ENCODE measurements around the gene XAB2. TPM values are rescaled to one million over a fixed set of nuclear protein-coding genes. Genes with fewer than 3 reads are reported as not detected.
"Not testable (repeated sequence)": the region's sequence is repeated elsewhere in the genome, so short reads cannot be mapped to it uniquely, and the experiment has no call there.

XAB2 gene
- total RNA-seq, 1 donor from 2014 or later = 43.9 TPM

DNA sequence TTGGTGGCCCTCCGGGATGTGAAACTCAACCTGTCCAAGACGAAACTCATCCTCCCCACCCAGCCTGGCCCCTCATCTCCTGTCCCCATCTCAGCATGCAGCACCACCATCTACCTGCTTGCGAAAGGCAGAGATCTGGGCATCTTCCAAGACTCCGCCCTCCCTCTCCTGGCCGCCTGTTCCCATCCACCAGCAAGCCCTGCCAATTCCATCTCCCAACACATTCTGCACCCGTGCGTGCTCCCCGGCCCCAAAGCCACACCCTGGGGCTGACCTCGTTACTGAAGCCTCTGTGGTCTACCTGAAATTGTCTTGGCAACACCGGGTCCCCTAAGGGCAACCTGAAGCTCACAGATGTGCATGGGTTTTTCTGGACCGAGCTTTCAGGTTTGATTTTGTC is 46.9 kb downstream of the XAB2 start:
- Mint-ChIP-seq H3K9me3 (no peaks in the 10 kb centered on the region), H3K4me3 (no peak overlapping the region), H3K27ac (no peak overlapping the region), H3K27me3 (ENCODE audit: low read depth) (peaks cover 51% of the 10 kb centered on the region), H3K36me3 (no peaks in the 10 kb centered on the region), H3K4me1 (no peaks in the 10 kb centered on the region)
- DNase-seq (ENCODE audit: low spot score in 2 of 2, unreplicated experiment in 2 of 2) = no peak
- TF ChIP-seq, protein P1, sequence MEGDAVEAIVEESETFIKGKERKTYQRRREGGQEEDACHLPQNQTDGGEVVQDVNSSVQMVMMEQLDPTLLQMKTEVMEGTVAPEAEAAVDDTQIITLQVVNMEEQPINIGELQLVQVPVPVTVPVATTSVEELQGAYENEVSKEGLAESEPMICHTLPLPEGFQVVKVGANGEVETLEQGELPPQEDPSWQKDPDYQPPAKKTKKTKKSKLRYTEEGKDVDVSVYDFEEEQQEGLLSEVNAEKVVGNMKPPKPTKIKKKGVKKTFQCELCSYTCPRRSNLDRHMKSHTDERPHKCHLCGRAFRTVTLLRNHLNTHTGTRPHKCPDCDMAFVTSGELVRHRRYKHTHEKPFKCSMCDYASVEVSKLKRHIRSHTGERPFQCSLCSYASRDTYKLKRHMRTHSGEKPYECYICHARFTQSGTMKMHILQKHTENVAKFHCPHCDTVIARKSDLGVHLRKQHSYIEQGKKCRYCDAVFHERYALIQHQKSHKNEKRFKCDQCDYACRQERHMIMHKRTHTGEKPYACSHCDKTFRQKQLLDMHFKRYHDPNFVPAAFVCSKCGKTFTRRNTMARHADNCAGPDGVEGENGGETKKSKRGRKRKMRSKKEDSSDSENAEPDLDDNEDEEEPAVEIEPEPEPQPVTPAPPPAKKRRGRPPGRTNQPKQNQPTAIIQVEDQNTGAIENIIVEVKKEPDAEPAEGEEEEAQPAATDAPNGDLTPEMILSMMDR (IDR thresholded peaks at IDR 0.05; ENCODE audit: unreplicated experiment) = no peak

DNA sequence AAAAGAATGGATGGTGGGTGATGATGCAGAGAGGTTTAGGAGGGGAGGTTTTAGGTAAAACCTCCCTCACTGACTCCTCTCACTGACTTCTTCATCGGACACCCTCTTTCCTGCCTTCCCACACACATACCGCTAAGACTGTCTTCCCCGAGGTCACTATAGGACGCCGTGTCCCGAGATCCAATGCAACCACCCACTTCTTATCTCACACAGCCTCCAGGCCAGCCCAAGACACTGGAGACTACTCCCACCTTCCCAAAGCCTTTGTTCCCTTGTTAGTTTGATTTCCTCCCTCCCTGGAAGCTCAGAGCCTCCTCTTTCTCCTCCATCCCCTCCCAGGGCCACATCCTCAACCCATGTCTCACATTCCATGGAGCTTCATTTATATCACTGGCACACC is 50.2 kb downstream of the XAB2 start:
- Mint-ChIP-seq H3K9me3 (no peaks in the 10 kb centered on the region), H3K27me3 (ENCODE audit: low read depth) (peaks cover 58% of the 10 kb centered on the region), H3K4me1 (no peaks in the 10 kb centered on the region), H3K4me3 (no peak overlapping the region), H3K27ac (no peak overlapping the region), H3K36me3 (no peaks in the 10 kb centered on the region)
- TF ChIP-seq, protein P1 (IDR thresholded peaks at IDR 0.05; ENCODE audit: unreplicated experiment) = no peak
- no peak for DNase-seq (ENCODE audit: low spot score in 2 of 2, unreplicated experiment in 2 of 2)

DNA sequence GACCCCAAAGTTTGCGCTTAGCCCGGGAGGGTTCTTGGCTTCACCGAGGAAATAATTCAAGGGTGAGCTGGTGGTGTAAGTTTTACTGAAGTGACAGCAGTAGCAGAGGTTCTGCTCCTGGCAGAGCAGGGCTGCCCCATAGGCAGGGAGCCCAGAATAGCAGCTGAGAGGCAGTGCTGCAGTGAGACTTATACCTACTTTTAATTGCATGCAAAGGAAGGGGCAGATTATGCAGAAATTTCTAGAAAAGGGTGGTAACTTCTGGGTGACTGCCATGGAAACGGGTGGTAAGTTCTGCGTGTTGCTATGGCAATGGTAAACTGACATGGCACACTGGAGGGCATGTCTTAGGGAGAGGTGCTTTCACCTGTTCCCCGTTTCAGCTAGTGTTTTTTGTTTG is 51.2 kb downstream of the XAB2 start:
- Mint-ChIP-seq H3K9me3 (no peaks in the 10 kb centered on the region), H3K4me1 (no peaks in the 10 kb centered on the region), H3K4me3 (no peak overlapping the region), H3K36me3 (no peaks in the 10 kb centered on the region), H3K27me3 (ENCODE audit: low read depth) (peaks cover 60% of the 10 kb centered on the region), H3K27ac (no peak overlapping the region)
- TF ChIP-seq, protein P1 (IDR thresholded peaks at IDR 0.05; ENCODE audit: unreplicated experiment) = no peak
- DNase-seq (ENCODE audit: low spot score in 2 of 2, unreplicated experiment in 2 of 2) = no peak

DNA sequence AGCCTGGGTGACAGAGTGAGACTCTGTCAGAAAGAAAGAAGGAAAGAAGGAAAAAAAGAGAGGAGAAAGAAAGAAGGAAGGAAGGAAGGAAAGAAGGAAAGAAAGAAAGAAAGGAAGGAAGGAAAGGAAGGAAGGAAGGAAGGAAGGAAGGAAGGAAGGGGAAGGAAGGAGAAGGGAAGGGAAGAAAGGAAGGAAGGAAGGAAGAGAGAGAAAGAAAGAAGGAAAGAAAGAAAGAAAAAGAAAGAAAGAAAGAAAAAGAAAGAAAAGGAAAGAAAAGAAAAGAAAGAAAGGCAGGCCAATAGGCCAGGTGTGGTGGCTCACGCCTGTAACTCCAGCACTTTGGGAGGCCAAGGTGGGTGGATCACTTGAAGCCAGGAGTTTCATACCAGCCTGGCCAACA is 51.9 kb downstream of the XAB2 start:
- H3K27me3 Mint-ChIP-seq (ENCODE audit: low read depth) = peaks cover 56% of the 10 kb centered on the region
- DNase-seq (ENCODE audit: low spot score in 2 of 2, unreplicated experiment in 2 of 2); H3K9me3 Mint-ChIP-seq; H3K36me3 Mint-ChIP-seq; H3K4me3 Mint-ChIP-seq; H3K4me1 Mint-ChIP-seq; H3K27ac Mint-ChIP-seq: not testable (repeated sequence)

DNA sequence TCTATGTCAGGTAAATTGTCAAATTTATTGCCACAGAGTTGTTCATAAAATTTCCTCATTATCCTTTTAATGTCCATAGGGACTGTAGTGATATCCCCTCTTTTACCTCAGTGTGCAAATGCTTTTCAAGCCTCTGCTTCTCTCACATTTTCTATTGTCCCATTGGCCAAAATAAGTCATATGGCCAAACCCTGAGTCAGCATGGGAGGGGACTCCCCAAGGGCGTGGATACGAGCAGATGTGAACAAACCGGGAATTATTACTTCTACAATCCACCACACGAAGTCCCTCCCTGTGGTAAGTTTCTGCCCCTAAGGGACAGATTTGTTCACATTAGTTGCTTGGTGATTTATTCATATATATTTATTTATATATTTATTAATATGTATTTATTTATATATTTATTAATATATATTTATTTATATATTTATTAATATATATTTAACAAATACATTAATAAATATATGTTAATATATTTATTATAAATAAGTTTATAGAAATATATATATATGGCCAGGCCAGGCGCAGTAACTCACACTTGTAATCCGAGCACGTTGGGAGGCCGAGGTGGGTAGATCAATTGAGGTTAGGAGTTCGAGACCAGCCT is 53.8 kb downstream of the XAB2 start:
- Mint-ChIP-seq H3K27ac (no peak overlapping the region), H3K4me3 (no peak overlapping the region), H3K9me3 (no peaks in the 10 kb centered on the region), H3K4me1 (no peaks in the 10 kb centered on the region), H3K36me3 (no peaks in the 10 kb centered on the region), H3K27me3 (ENCODE audit: low read depth) (peaks cover 44% of the 10 kb centered on the region)
- no peak for DNase-seq (ENCODE audit: low spot score in 2 of 2, unreplicated experiment in 2 of 2)
- TF ChIP-seq, protein P1 (IDR thresholded peaks at IDR 0.05; ENCODE audit: unreplicated experiment) = no peak

DNA sequence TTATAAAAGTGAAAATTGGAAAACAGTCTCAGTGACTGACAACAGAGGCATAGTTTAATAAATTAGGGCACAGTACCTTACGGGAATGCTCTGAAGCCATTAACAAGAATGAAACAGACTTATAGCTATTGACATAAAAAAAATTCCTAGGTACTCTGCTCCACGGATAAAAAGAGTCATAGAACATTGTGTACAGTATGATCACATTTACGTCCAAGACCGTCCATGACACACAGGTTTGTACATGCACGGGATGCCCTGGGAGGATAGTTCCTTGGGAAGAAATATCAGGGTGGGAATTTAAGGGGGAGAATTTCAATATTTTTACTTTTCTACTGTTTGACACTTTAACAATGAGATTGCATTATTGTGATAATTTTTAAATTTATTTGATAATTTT is 58.6 kb downstream of the XAB2 start:
- H3K36me3 Mint-ChIP-seq = no peaks in the 10 kb centered on the region
- no peak overlapping the region for H3K27ac Mint-ChIP-seq
- no peaks in the 10 kb centered on the region for H3K9me3 Mint-ChIP-seq
- TF ChIP-seq, protein P1 (IDR thresholded peaks at IDR 0.05; ENCODE audit: unreplicated experiment) = no peak
- H3K27me3 Mint-ChIP-seq (ENCODE audit: low read depth) = peaks cover 11% of the 10 kb centered on the region
- H3K4me3 Mint-ChIP-seq = no peak overlapping the region
- H3K4me1 Mint-ChIP-seq = no peaks in the 10 kb centered on the region
- DNase-seq (ENCODE audit: low spot score in 2 of 2, unreplicated experiment in 2 of 2) = no peak

Small RNA genes within 50 kb of the gene (microRNA-seq; reads per million reads assigned to microRNA genes)
- gene MIR6792 = 1.8 reads per million

Other genes with a start within 250 kb of the XAB2 start
- 6.5 to 7.3 TPM (median 7.0 TPM) in 3 replicates for gene PEX11G, start 140.5 kb downstream of the XAB2 start, total RNA-seq
- gene ZNF358, start 113.4 kb downstream of the XAB2 start, total RNA-seq = 67.5 to 68.3 TPM (median 67.9 TPM) in 3 replicates
- gene MCOLN1, start 106.9 kb downstream of the XAB2 start, total RNA-seq = 20.5 to 21.0 TPM (median 20.7 TPM) in 3 replicates
- 100 to 117 TPM (median 112 TPM) in 3 replicates for gene PNPLA6, start 93.8 kb downstream of the XAB2 start, total RNA-seq
- gene CAMSAP3, start 33.7 kb downstream of the XAB2 start, total RNA-seq = 26.1 to 28.2 TPM (median 26.5 TPM) in 3 replicates
- gene PET100, start 248 bp upstream of the XAB2 start, total RNA-seq = 139 to 152 TPM (median 149 TPM) in 3 replicates
- 1.5 to 2.5 TPM (median 1.7 TPM) in 3 replicates for gene PCP2, start 4.2 kb upstream of the XAB2 start, total RNA-seq
- gene STXBP2, start 7.6 kb upstream of the XAB2 start, total RNA-seq = 88.1 to 99.0 TPM (median 97.7 TPM) in 3 replicates
- gene RETN, start 39.5 kb upstream of the XAB2 start, total RNA-seq = not detected in 3 replicates
- gene MCEMP1, start 47.5 kb upstream of the XAB2 start, total RNA-seq = not detected in 3 replicates
- gene TRAPPC5, start 51.3 kb upstream of the XAB2 start, total RNA-seq = 83.9 to 93.7 TPM (median 85.2 TPM) in 3 replicates
- not detected in 3 replicates for gene FCER2, start 72.6 kb upstream of the XAB2 start, total RNA-seq
- not detected in 3 replicates for gene CLEC4G, start 102.6 kb upstream of the XAB2 start, total RNA-seq
- not detected in 3 replicates for gene CD209, start 118.0 kb upstream of the XAB2 start, total RNA-seq
- gene CLEC4M, start 133.7 kb upstream of the XAB2 start, total RNA-seq = 1.2 to 2.1 TPM (median 1.5 TPM) in 3 replicates
- 18.5 to 21.7 TPM (median 19.5 TPM) in 3 replicates for gene EVI5L, start 200.7 kb upstream of the XAB2 start, total RNA-seq
- 23.4 to 25.1 TPM (median 24.0 TPM) in 3 replicates for gene PRR36, start 244.8 kb upstream of the XAB2 start, total RNA-seq